HTERT RPE-1 (cell line): ENCODE results near the gene DNAJB1.

Experiments used
- in situ Hi-C: fragments of 300-500 bp; cut with MboI; formaldehyde crosslinking; loops from 4 replicates; pipeline ENCODE4 v1.14.3; 2020; ENCODE audit warnings: low sequenced_read_pairs

Gene DNAJB1

GRCh38 chr19:14473978-14474578 is 44.1 kb downstream of the DNAJB1 start:
- in situ Hi-C loops, result no loop called here

- in situ Hi-C loops, result no loop called here
Observed at GRCh38 chr19:14473073-14473977, 44.9 kb downstream of the DNAJB1 start.

- in situ Hi-C loops, result no loop called here
Observed at GRCh38 chr19:14472202-14472938, 45.8 kb downstream of the DNAJB1 start.

DNA sequence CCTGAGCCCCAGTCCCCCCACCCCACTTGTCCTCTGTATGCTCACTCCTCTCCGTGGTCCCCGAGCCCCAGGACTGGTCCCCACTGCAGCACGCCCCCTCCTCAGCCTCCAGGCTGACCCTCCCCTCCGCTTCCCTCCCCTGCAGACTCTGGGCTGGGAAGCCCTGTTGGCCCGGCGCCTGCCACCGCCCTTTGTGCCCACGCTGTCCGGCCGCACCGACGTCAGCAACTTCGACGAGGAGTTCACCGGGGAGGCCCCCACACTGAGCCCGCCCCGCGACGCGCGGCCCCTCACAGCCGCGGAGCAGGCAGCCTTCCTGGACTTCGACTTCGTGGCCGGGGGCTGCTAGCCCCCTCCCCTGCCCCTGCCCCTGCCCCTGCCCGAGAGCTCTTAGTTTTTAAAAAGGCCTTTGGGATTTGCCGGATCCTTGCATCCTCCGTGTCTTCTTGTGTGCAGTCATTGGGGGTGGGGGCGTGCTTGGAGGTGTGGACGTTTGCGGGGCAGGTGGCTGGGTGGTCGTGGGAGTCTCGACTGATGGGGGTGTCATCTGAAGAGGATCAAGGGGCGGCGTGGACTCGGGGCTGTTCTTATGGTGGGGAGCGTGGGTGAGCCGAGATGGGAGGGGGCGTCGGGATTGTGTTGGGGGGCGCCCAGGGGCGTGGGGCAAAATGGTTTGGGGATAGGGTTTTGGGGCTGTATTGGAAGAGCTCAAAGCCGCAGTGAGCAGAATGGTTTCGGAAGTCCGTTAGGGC is 46.6 kb downstream of the DNAJB1 start:
- in situ Hi-C loops, result no loop called here

- in situ Hi-C loops, result no loop called here
Observed at GRCh38 chr19:14470031-14470876, 47.9 kb downstream of the DNAJB1 start.

DNA sequence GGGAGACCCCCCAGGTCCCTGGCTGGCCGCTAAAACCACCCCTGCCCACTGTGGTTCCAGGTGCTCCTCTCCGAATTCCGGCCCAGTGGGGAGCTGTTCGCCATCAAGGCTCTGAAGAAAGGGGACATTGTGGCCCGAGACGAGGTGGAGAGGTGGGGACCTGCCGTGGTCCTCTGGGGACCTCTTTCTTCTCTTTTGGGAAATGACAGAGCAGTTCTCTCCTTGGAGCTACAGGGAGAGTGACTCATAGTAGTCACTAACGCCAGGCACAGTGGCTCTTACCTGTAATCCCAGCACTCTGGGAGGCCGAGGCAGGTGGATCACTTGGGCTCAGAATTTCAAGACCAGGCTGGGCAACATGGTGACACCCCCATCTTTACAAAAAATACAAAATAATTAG is 50.4 kb downstream of the DNAJB1 start:
- in situ Hi-C loops, result no loop called here

DNA sequence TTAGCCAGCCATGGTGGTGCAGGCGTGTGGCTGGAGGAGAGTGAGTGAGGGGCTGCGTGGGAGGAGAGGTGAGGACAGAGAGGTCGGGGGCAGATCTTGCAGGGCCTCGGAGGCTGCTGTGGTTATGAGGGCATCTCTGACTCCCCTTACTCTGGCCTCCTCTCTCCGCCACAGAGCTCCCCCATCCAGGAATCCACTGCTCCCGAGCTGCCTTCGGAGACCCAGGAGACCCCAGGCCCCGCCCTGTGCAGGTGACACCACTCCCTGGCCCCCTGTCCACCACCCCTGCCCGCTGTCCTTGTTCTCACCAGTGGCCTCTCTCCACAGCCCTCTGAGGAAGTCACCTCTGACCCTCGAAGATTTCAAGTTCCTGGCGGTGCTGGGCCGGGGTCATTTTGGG is 50.8 kb downstream of the DNAJB1 start:
- in situ Hi-C loops, result no loop called here
